SK-N-SH (cell line): ENCODE data around the gene KPTN. TPM values are rescaled to one million over a fixed set of nuclear protein-coding genes. Genes with fewer than 3 reads are reported as not detected.

Experiments
- CTCF ChIA-PET: fragments of 300-600, 350-600 bp; formaldehyde crosslinking; extraction: SDS; loops from one replicate; lab custom pipeline; 2021; lab: Yijun Ruan, JAX
- POLR2A ChIA-PET: fragments of 350-600 bp; sonication (Branson Sonifier 250); formaldehyde crosslinking; extraction: SDS; loops from one replicate; lab custom pipeline; 2020; ENCODE audit warnings: antibody characterized with exemption, inconsistent platforms; lab: Yijun Ruan, JAX
- DNase-seq: peaks from one replicate; pipeline ENCODE4 v3.0.0; 2012
- H2AFZ ChIP-seq: fragments of 200-600 bp; sonication (generic); 2 replicates; pipeline ENCODE4 v1.8.1; 2016; ENCODE audit warnings: antibody characterized with exemption, mild to moderate bottlenecking, low read depth
- H3F3A ChIP-seq: fragments of 200-600 bp; sonication (generic); replicated peaks from 2 replicates; pipeline ENCODE3; 2016; ENCODE audit warnings: antibody characterized with exemption, mild to moderate bottlenecking; ENCODE audit not compliant: insufficient read depth
- H3K27ac ChIP-seq, 2 experiments: fragments of 200-500 bp in 1 of 2; fragments of 200-600 bp in 1 of 2; sonication (Bioruptor generic) in 1 of 2; sonication (generic), shearing (Covaris generic) in 1 of 2; 2 replicates each; pipeline versions ENCODE4 v1.5.1 to v1.6.1; 2014 to 2016; ENCODE audit warnings: low read depth in 2 of 2, inconsistent platforms in 1 of 2, low read length in 1 of 2, mild to moderate bottlenecking in 1 of 2, mixed read lengths in 1 of 2
- H3K27me3 ChIP-seq: fragments of 200-600 bp; sonication (generic), shearing (Covaris generic); 2 replicates; pipeline ENCODE4 v1.6.1; 2016; ENCODE audit warnings: mixed run types; ENCODE audit not compliant: insufficient read depth
- H3K36me3 ChIP-seq, 2 experiments: fragments of 200-500 bp in 1 of 2; fragments of 200-600 bp in 1 of 2; sonication (Bioruptor generic) in 1 of 2; sonication (generic) in 1 of 2; replicated peaks in 1 of 2; 2 replicates each; pipeline versions ENCODE3 to v1.5.1; 2014 to 2016; ENCODE audit warnings: low read length in 1 of 2, mild to moderate bottlenecking in 1 of 2; ENCODE audit not compliant: insufficient read depth in 2 of 2, control insufficient read depth in 1 of 2
- H3K4me1 ChIP-seq, 2 experiments: fragments of 200-500 bp in 1 of 2; fragments of 200-600 bp in 1 of 2; sonication (Bioruptor generic) in 1 of 2; sonication (generic), shearing (Covaris generic) in 1 of 2; 2 replicates each; pipeline versions ENCODE4 v1.5.1 to v1.6.1; 2014 to 2016; ENCODE audit warnings: low read depth in 1 of 2, low read length in 1 of 2, mixed run types in 1 of 2; ENCODE audit not compliant: insufficient read depth in 2 of 2, control insufficient read depth in 1 of 2
- H3K4me2 ChIP-seq: fragments of 200-600 bp; sonication (generic), shearing (Covaris generic); 2 replicates; pipeline ENCODE4 v1.6.1; 2017; ENCODE audit warnings: mixed run types
- H3K4me3 ChIP-seq, 2 experiments: fragments of 200-500 bp in 1 of 2; fragments of 200-600 bp in 1 of 2; sonication (Bioruptor generic) in 1 of 2; sonication (generic), shearing (Covaris generic) in 1 of 2; 2 replicates each; pipeline versions ENCODE4 v1.5.1 to v1.8.1; 2014 to 2016; ENCODE audit warnings: low read depth in 2 of 2, inconsistent platforms in 1 of 2, low read length in 1 of 2, mild to moderate bottlenecking in 1 of 2, mixed read lengths in 1 of 2, moderate library complexity in 1 of 2
- H3K79me2 ChIP-seq: fragments of 200-600 bp; sonication (generic); 2 replicates; pipeline ENCODE4 v1.8.1; 2017; ENCODE audit warnings: mild to moderate bottlenecking; ENCODE audit not compliant: insufficient read depth
- H3K9ac ChIP-seq: fragments of 200-600 bp; sonication (generic); 2 replicates; pipeline ENCODE4 v1.6.1; 2017; ENCODE audit warnings: mixed run types
- H3K9me2 ChIP-seq: fragments of 200-600 bp; sonication (generic); 2 replicates; pipeline ENCODE4 v1.6.1; 2017; ENCODE audit warnings: mixed run types
- H3K9me3 ChIP-seq: fragments of 200-600 bp; sonication (generic); 2 replicates; pipeline ENCODE4 v1.6.1; 2017; ENCODE audit warnings: mixed run types, mild to moderate bottlenecking, moderate library complexity
- H4K20me1 ChIP-seq: fragments of 200-600 bp; sonication (generic); 2 replicates; pipeline ENCODE4 v1.6.1; 2017; ENCODE audit warnings: mild to moderate bottlenecking, mixed run types; ENCODE audit not compliant: insufficient read depth
- CTCF ChIP-seq: fragments of 200-600 bp; sonication (generic); IDR thresholded peaks from 2 replicates; pipeline ENCODE4 v1.6.1; 2017; ENCODE audit warnings: antibody characterized with exemption, mild to moderate bottlenecking, moderate library complexity
- FOSL2 ChIP-seq: IDR thresholded peaks from 2 replicates; pipeline ENCODE4 v1.4.0; 2012; ENCODE audit warnings: low read depth, mild to moderate bottlenecking, moderate library complexity, borderline replicate concordance
- POLR2AphosphoS5 ChIP-seq: IDR thresholded peaks from 2 replicates; pipeline ENCODE4 v1.6.1; 2012; ENCODE audit warnings: low read depth, low read length
- REST ChIP-seq: IDR thresholded peaks from 2 replicates; pipeline ENCODE4 v1.6.1; 2012; ENCODE audit warnings: mild to moderate bottlenecking, low read depth, low read length, moderate library complexity
- RFX5 ChIP-seq: IDR thresholded peaks from 2 replicates; pipeline ENCODE4 v1.6.1; 2012; ENCODE audit warnings: mild to moderate bottlenecking, improper control_type of control experiment, low read length
- SIN3A ChIP-seq: IDR thresholded peaks from 2 replicates; pipeline ENCODE4 v1.6.1; 2012; ENCODE audit warnings: low read depth, mild to moderate bottlenecking, low read length, moderate library complexity, borderline replicate concordance
- SMC3 ChIP-seq: IDR thresholded peaks from 2 replicates; pipeline ENCODE4 v1.6.1; 2012; ENCODE audit warnings: low read depth, low read length, improper control_type of control experiment
- TCF12 ChIP-seq: IDR thresholded peaks from 2 replicates; pipeline ENCODE4 v1.4.0; 2012
- TEAD4 ChIP-seq: IDR thresholded peaks from 2 replicates; pipeline ENCODE4 v1.4.0; 2012; ENCODE audit warnings: mild to moderate bottlenecking, borderline replicate concordance; ENCODE audit not compliant: insufficient read depth
- USF1 ChIP-seq: IDR thresholded peaks from 2 replicates; pipeline ENCODE4 v1.4.0; 2012; ENCODE audit warnings: low read depth, borderline replicate concordance
- USF2 ChIP-seq: fragments of 150-350 bp; IDR thresholded peaks from 2 replicates; pipeline ENCODE4 v1.6.1; 2017; ENCODE audit warnings: antibody characterized with exemption, low read length, low read depth, borderline replicate concordance
- YY1 ChIP-seq: IDR thresholded peaks from 2 replicates; pipeline ENCODE4 v1.4.0; 2012; ENCODE audit warnings: low read depth, mild to moderate bottlenecking
- WGBS: methylation state at CpG from one replicate; pipeline ENCODE4 v1.1.6; 2017; ENCODE audit warnings: low lambda C conversion rate; 5-methylcytosine and 5-hydroxymethylcytosine counted together
- polyA plus RNA-seq, 3 experiments: library from polyadenylated mRNA; depleted of rRNA; stranded (reverse); fragments of >200 nt; gene quantifications; 2 replicates each; pipeline ENCODE4 v1.2.3, GENCODE V29; 2012

Gene KPTN
- polyA plus RNA-seq, 1 of the 3 experiments (the other 2 are of a cell fraction): 15.8 TPM

GRCh38 chr19:47471381-47471732, 12.7 kb downstream of the KPTN start:
- no peaks in the 10 kb centered on the region for H3K9me3 ChIP-seq
- CTCF ChIA-PET: interaction anchor here (1.2 to 6.7 kb wide), 3 partner anchors 13 to 227 kb away, joined by 4 to 47 read pairs (median 14); partner anchors contain the start of gene KPTN
- H3K27ac ChIP-seq: peak overlapping the region in 1 of 2 experiments; percentile 48; a peak in 1 of 4 replicates
- H3K79me2 ChIP-seq: no peaks in the 10 kb centered on the region
- H3K9me2 ChIP-seq: no peaks in the 10 kb centered on the region
- peaks cover 6% of the 10 kb centered on the region; the same call in 1 of the 2 replicates for H3K27me3 ChIP-seq
- peaks cover 0 to 18% of the 10 kb centered on the region in 2 experiments; a peak in 1 of 4 replicates for H3K4me1 ChIP-seq
- no peak for DNase-seq
- no peak overlapping the region for H3K9ac ChIP-seq
- 5% methylated on average over 5 of the region's 16 CpGs for WGBS
- H4K20me1 ChIP-seq: no peaks in the 10 kb centered on the region
- no peaks in the 10 kb centered on the region for H3K36me3 ChIP-seq
- peak overlapping the region; percentile 63; the same call in 1 of the 2 replicates for H3K4me2 ChIP-seq
- POLR2A ChIA-PET: interaction anchor here (0.6 kb wide), 1 partner anchor 25 kb away, joined by 3 read pairs; no protein-coding TSS in a partner anchor
- H3K4me3 ChIP-seq: peak overlapping the region in 1 of 2 experiments; percentile 49; a peak in 2 of 4 replicates
- TF ChIP-seq SIN3A (no peak), REST (no peak), POLR2AphosphoS5 (no peak)
- peaks cover 3% of the 10 kb centered on the region for H3F3A ChIP-seq
- no peak overlapping the region for H2AFZ ChIP-seq

- Histone ChIP-seq H3K9ac (no peak overlapping the region), H3K4me2 (no peak overlapping the region), H3K79me2 (no peaks in the 10 kb centered on the region), H4K20me1 (no peaks in the 10 kb centered on the region), H3K36me3 (no peaks in the 10 kb centered on the region), H3K4me3 (peak overlapping the region in 1 of 2 experiments; percentile 49; a peak in 1 of 4 replicates), H3K27ac (no peak overlapping the region), H2AFZ (no peak overlapping the region), H3K9me2 (no peaks in the 10 kb centered on the region), H3K27me3 (peaks cover 6% of the 10 kb centered on the region; the same call in 1 of the 2 replicates), H3F3A (peaks cover 3% of the 10 kb centered on the region), H3K9me3 (no peaks in the 10 kb centered on the region), H3K4me1 (peaks cover 0 to 18% of the 10 kb centered on the region in 2 experiments; a peak in 1 of 4 replicates)
- CTCF ChIA-PET: interaction anchor here (1.2 to 6.7 kb wide), 3 partner anchors 13 to 45 kb away, joined by 3 to 47 read pairs (median 14); partner anchors contain the start of gene KPTN
- 23% methylated on average over 13 of the region's 13 CpGs for WGBS
- POLR2A ChIA-PET: no interaction called here
- DNase-seq: no peak
- no peak for TF ChIP-seq SMC3
- TF ChIP-seq TEAD4: no peak
- TF ChIP-seq USF1: no peak
- no peak for TF ChIP-seq REST
- TF ChIP-seq YY1: no peak
- no peak for TF ChIP-seq CTCF
- no peak for TF ChIP-seq SIN3A
- TF ChIP-seq USF2: no peak
- TF ChIP-seq TCF12: no peak
- TF ChIP-seq RFX5: no peak
- no peak for TF ChIP-seq FOSL2
Measured at GRCh38 chr19:47470447-47471195, 13.4 kb downstream of the KPTN start.
